Measurements from ENCODE around the gene GALK2. TPM values are rescaled to one million over a fixed set of nuclear protein-coding genes. Genes with fewer than 3 reads are reported as not detected.
"Not testable (repeated sequence)": the region's sequence is repeated elsewhere in the genome, so short reads cannot be mapped to it uniquely, and the experiment has no call there.

Gene GALK2
- total RNA-seq, 1 donor from 2014 or later: 35.4 TPM

GRCh38 chr15:49331442-49331841 lies 161.4 kb downstream of the GALK2 start:
- DNase-seq (ENCODE audit: low spot score): no peak

GRCh38 chr15:49331951-49332350 lies 161.9 kb downstream of the GALK2 start:
- no peak for DNase-seq (ENCODE audit: low spot score)

- DNase-seq (ENCODE audit: low spot score): no peak
Observed at GRCh38 chr15:49339656-49340055, 169.6 kb downstream of the GALK2 start.

- DNase-seq (ENCODE audit: low spot score): no peak
Observed at GRCh38 chr15:49343546-49343945, 173.5 kb downstream of the GALK2 start.

- not testable (repeated sequence) for DNase-seq (ENCODE audit: low spot score)
Observed at GRCh38 chr15:49354439-49354838, 184.4 kb downstream of the GALK2 start.

GRCh38 chr15:49361370-49361769 lies 191.3 kb downstream of the GALK2 start:
- no peak for DNase-seq (ENCODE audit: low spot score)

- DNase-seq (ENCODE audit: low spot score): no peak
Observed at GRCh38 chr15:49366496-49366895, 196.4 kb downstream of the GALK2 start.

- DNase-seq (ENCODE audit: low spot score): peak; percentile 17
Observed at GRCh38 chr15:49370782-49371181, 200.7 kb downstream of the GALK2 start.

- DNase-seq (ENCODE audit: low spot score): no peak
Observed at GRCh38 chr15:49372366-49372765, 202.3 kb downstream of the GALK2 start.

- DNase-seq (ENCODE audit: low spot score): no peak
Observed at GRCh38 chr15:49379996-49380395, 209.9 kb downstream of the GALK2 start.

GRCh38 chr15:49380912-49381311 lies 210.9 kb downstream of the GALK2 start:
- DNase-seq (ENCODE audit: low spot score): no peak

Other genes starting within 250 kb of the GALK2 start
- gene SHC4, start 206.3 kb upstream of the GALK2 start, total RNA-seq (ENCODE audit: insufficient read depth, low replicate concordance): 4.8 TPM
- 46.5 TPM for gene SECISBP2L, start 123.8 kb upstream of the GALK2 start, total RNA-seq (ENCODE audit: insufficient read depth, low replicate concordance)
- gene COPS2, start 14.6 kb upstream of the GALK2 start, total RNA-seq (ENCODE audit: insufficient read depth, low replicate concordance): 156 TPM

Measured in umbilical cord (tissue), 2 donors.